ENCODE data around the gene PPFIBP2. TPM values are rescaled to one million over a fixed set of nuclear protein-coding genes. Genes with fewer than 3 reads are reported as not detected.

Gene PPFIBP2
- total and polyA plus RNA-seq, 9 donors, result 40.9 to 72.5 (median 52.1) TPM

DNA sequence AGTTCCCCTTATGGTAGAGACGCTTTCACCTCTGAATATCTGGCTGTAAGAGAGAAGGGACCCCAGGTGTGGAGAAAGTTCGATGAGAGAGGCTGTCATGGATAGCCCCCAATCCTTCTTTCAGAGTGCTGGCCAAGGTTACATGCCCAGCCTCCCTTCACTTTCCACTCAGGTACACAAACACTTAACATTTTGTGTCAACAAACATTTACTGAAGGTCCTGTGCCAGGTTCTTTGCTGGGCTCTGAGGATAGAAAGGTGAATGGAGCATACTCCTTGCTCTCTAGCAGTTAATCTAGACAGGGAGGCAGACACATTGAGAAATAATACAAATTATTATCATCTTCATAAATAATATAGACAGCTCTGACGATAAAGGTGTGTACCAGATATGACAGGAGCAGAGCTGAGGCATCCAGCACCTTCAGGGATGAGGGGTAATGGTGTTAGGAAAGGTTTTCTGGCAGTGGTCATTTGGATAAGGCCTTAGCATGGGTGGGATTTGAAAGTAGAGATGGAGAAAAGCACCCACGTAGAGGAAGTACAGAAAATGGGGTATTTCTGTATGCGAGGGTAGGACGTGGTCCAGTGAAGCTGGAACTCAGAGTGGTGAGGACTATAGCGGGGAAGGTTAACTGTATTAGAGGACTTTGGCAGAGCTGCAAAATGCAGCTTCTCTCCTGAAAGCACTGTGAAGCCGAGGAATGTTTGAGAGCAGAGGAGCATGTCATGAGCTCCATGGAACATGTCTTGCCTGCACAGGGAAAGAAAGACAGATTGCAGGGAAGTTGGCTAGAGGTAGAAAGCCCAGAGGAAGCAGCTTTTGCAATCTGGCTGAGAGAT lies 19.6 kb downstream of the PPFIBP2 start:
- DNase-seq, result no peak
- 51% methylated on average over 6 of the region's 8 CpGs for WGBS (ENCODE audit: insufficient coverage)
- peaks cover 2% of the 10 kb centered on the region for H3K27me3 ChIP-seq (ENCODE audit: control insufficient read depth, insufficient read depth, low read length)
- no peaks in the 10 kb centered on the region for H3K9me3 ChIP-seq (replicated peaks; ENCODE audit: control insufficient read depth, low read depth, low read length)
- H3K4me1 ChIP-seq (ENCODE audit: control insufficient read depth, insufficient read depth, low read length), result peaks cover 3% of the 10 kb centered on the region
- no peak overlapping the region for H3K27ac ChIP-seq (ENCODE audit: low read length)
- no peaks in the 10 kb centered on the region for H3K36me3 ChIP-seq (ENCODE audit: control insufficient read depth, insufficient read depth, low read length)
- H3K4me3 ChIP-seq (ENCODE audit: low read length), result no peak overlapping the region

- H3K4me3 ChIP-seq (ENCODE audit: low read length), result no peak overlapping the region
- H3K36me3 ChIP-seq (ENCODE audit: control insufficient read depth, insufficient read depth, low read length), result no peaks in the 10 kb centered on the region
- H3K4me1 ChIP-seq (ENCODE audit: control insufficient read depth, insufficient read depth, low read length), result peaks cover 3% of the 10 kb centered on the region
- H3K27me3 ChIP-seq (ENCODE audit: control insufficient read depth, insufficient read depth, low read length), result peaks cover 2% of the 10 kb centered on the region
- H3K27ac ChIP-seq (ENCODE audit: low read length), result no peak overlapping the region
- no peaks in the 10 kb centered on the region for H3K9me3 ChIP-seq (replicated peaks; ENCODE audit: control insufficient read depth, low read depth, low read length)
- no peak for DNase-seq
Observed at GRCh38 chr11:7534042-7534378, 20.2 kb downstream of the PPFIBP2 start.

- H3K4me1 ChIP-seq (ENCODE audit: control insufficient read depth, insufficient read depth, low read length), result peaks cover 3% of the 10 kb centered on the region
- WGBS (ENCODE audit: insufficient coverage), result 21% methylated on average over 7 of the region's 8 CpGs
- H3K27me3 ChIP-seq (ENCODE audit: control insufficient read depth, insufficient read depth, low read length), result peaks cover 2% of the 10 kb centered on the region
Observed at GRCh38 chr11:7536100-7536499, 22.3 kb downstream of the PPFIBP2 start.

GRCh38 chr11:7537265-7537664 lies 23.5 kb downstream of the PPFIBP2 start:
- Histone ChIP-seq H3K27ac (ENCODE audit: low read length) (no peak overlapping the region), H3K27me3 (ENCODE audit: control insufficient read depth, insufficient read depth, low read length) (peaks cover 2% of the 10 kb centered on the region), H3K9me3 (replicated peaks; ENCODE audit: control insufficient read depth, low read depth, low read length) (no peaks in the 10 kb centered on the region), H3K4me3 (ENCODE audit: low read length) (no peak overlapping the region), H3K36me3 (ENCODE audit: control insufficient read depth, insufficient read depth, low read length) (no peaks in the 10 kb centered on the region), H3K4me1 (ENCODE audit: control insufficient read depth, insufficient read depth, low read length) (peaks cover 3% of the 10 kb centered on the region)
- no CpG with 5 or more reads among the region's 6 CpGs for WGBS (ENCODE audit: insufficient coverage)
- no peak for DNase-seq

More at GRCh38 chr11:7536100-7536499, 22.3 kb downstream of the PPFIBP2 start:
- no peak overlapping the region for H3K27ac ChIP-seq (ENCODE audit: low read length)
- no peaks in the 10 kb centered on the region for H3K9me3 ChIP-seq (replicated peaks; ENCODE audit: control insufficient read depth, low read depth, low read length)
- H3K36me3 ChIP-seq (ENCODE audit: control insufficient read depth, insufficient read depth, low read length), result no peaks in the 10 kb centered on the region
- no peak for DNase-seq
- no peak overlapping the region for H3K4me3 ChIP-seq (ENCODE audit: low read length)

DNA sequence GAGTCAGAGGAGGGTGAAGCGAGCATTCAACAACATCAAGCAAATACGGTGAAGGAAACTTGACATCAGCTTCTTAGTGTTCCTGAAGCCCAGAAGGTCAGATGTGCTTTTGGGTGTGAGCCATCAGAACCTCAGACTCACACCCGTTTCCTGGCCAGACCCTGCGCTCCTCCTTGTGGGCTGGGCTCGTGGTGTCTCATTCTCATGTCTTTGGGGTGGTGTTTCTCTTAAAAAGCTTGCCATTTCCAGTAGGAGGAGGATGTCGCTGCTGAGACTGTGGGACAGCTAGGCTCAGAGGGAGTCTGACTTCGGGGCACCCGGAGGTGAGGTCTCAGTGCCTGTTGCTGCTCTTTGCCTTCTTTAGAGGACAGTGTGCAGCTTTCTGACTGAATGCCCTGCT lies 24.2 kb downstream of the PPFIBP2 start:
- Histone ChIP-seq H3K4me3 (ENCODE audit: low read length) (no peak overlapping the region), H3K27ac (ENCODE audit: low read length) (no peak overlapping the region), H3K4me1 (ENCODE audit: control insufficient read depth, insufficient read depth, low read length) (peaks cover 3% of the 10 kb centered on the region), H3K36me3 (ENCODE audit: control insufficient read depth, insufficient read depth, low read length) (no peaks in the 10 kb centered on the region), H3K27me3 (ENCODE audit: control insufficient read depth, insufficient read depth, low read length) (peaks cover 2% of the 10 kb centered on the region), H3K9me3 (replicated peaks; ENCODE audit: control insufficient read depth, low read depth, low read length) (no peaks in the 10 kb centered on the region)
- 70% methylated on average over 3 of the region's 8 CpGs for WGBS (ENCODE audit: insufficient coverage)
- DNase-seq, result peak; percentile 29

- no peak overlapping the region for H3K27ac ChIP-seq (ENCODE audit: low read length)
- no peak overlapping the region for H3K4me3 ChIP-seq (ENCODE audit: low read length)
- peaks cover 10% of the 10 kb centered on the region for H3K4me1 ChIP-seq (ENCODE audit: control insufficient read depth, insufficient read depth, low read length)
- peaks cover 2% of the 10 kb centered on the region for H3K27me3 ChIP-seq (ENCODE audit: control insufficient read depth, insufficient read depth, low read length)
- DNase-seq, result no peak
- no peaks in the 10 kb centered on the region for H3K36me3 ChIP-seq (ENCODE audit: control insufficient read depth, insufficient read depth, low read length)
- 68% methylated on average over 6 of the region's 12 CpGs for WGBS (ENCODE audit: insufficient coverage)
- H3K9me3 ChIP-seq (replicated peaks; ENCODE audit: control insufficient read depth, low read depth, low read length), result no peaks in the 10 kb centered on the region
Observed at GRCh38 chr11:7538466-7539454, 25.0 kb downstream of the PPFIBP2 start.

- H3K4me3 ChIP-seq (ENCODE audit: low read length), result no peak overlapping the region
- H3K9me3 ChIP-seq (replicated peaks; ENCODE audit: control insufficient read depth, low read depth, low read length), result no peaks in the 10 kb centered on the region
- no peak overlapping the region for H3K27ac ChIP-seq (ENCODE audit: low read length)
- no peaks in the 10 kb centered on the region for H3K36me3 ChIP-seq (ENCODE audit: control insufficient read depth, insufficient read depth, low read length)
- peaks cover 8% of the 10 kb centered on the region for H3K4me1 ChIP-seq (ENCODE audit: control insufficient read depth, insufficient read depth, low read length)
- DNase-seq, result no peak
- peaks cover 2% of the 10 kb centered on the region for H3K27me3 ChIP-seq (ENCODE audit: control insufficient read depth, insufficient read depth, low read length)
- 81% methylated on average over 5 of the region's 8 CpGs for WGBS (ENCODE audit: insufficient coverage)
Observed at GRCh38 chr11:7540830-7541555, 27.2 kb downstream of the PPFIBP2 start.

DNA sequence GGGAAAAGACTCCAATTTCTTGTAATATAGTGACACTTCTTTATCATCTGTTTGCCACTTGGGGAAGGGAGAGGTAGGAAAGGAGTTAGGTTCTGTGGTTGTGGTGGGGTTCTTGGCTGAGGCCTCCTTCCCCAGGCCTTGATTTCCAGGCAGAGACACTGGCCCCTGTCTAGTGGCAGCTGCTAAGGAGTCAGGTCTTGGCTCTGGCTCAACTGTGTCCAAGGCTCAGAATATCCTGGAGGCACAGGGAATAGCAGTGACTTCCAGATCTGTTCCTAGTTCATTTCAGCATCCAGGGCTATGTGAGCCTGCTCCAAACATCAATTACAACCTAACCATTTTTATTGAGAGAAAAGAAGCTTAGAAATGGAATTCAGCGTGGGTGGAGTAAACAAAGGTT lies 29.5 kb downstream of the PPFIBP2 start:
- peak; percentile 43 for DNase-seq

DNA sequence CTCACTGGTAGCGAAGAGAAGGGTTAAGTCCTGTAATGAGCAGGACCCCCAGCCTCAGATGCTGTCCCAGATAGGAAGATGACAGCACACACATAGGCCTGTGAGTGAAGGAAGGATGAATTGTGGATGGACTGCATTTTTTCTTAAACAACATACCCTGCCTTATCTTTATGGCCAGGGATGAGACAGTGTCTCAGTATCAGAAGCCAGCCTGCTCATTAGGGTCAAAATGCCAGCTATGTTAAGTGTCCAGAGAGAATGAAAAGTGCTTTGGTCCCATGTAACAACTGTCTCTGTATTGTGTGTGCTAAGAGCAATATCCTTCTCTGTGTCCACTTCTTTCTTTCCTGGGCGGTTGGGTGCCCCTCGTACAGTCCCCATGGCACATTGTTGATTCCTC lies 30.2 kb downstream of the PPFIBP2 start:
- Histone ChIP-seq H3K27me3 (ENCODE audit: control insufficient read depth, insufficient read depth, low read length) (no peaks in the 10 kb centered on the region), H3K9me3 (replicated peaks; ENCODE audit: control insufficient read depth, low read depth, low read length) (no peaks in the 10 kb centered on the region), H3K36me3 (ENCODE audit: control insufficient read depth, insufficient read depth, low read length) (no peaks in the 10 kb centered on the region), H3K4me3 (ENCODE audit: low read length) (no peak overlapping the region), H3K27ac (ENCODE audit: low read length) (no peak overlapping the region), H3K4me1 (ENCODE audit: control insufficient read depth, insufficient read depth, low read length) (peaks cover 8% of the 10 kb centered on the region)
- DNase-seq, result no peak
- WGBS (ENCODE audit: insufficient coverage), result 100% methylated on average over 2 of the region's 3 CpGs

More for the DNA sequence above, 29.5 kb downstream of the PPFIBP2 start:
- no peak overlapping the region for H3K27ac ChIP-seq (ENCODE audit: low read length)
- H3K9me3 ChIP-seq (replicated peaks; ENCODE audit: control insufficient read depth, low read depth, low read length), result no peaks in the 10 kb centered on the region
- no CpG with 5 or more reads among the region's 1 CpG for WGBS (ENCODE audit: insufficient coverage)
- H3K36me3 ChIP-seq (ENCODE audit: control insufficient read depth, insufficient read depth, low read length), result no peaks in the 10 kb centered on the region
- H3K4me1 ChIP-seq (ENCODE audit: control insufficient read depth, insufficient read depth, low read length), result peaks cover 8% of the 10 kb centered on the region
- H3K4me3 ChIP-seq (ENCODE audit: low read length), result no peak overlapping the region
- no peaks in the 10 kb centered on the region for H3K27me3 ChIP-seq (ENCODE audit: control insufficient read depth, insufficient read depth, low read length)

- DNase-seq, result no peak
- H3K4me3 ChIP-seq (ENCODE audit: low read length), result no peak overlapping the region
- H3K9me3 ChIP-seq (replicated peaks; ENCODE audit: control insufficient read depth, low read depth, low read length), result no peaks in the 10 kb centered on the region
- H3K27ac ChIP-seq (ENCODE audit: low read length), result no peak overlapping the region
- H3K27me3 ChIP-seq (ENCODE audit: control insufficient read depth, insufficient read depth, low read length), result no peaks in the 10 kb centered on the region
- no peaks in the 10 kb centered on the region for H3K36me3 ChIP-seq (ENCODE audit: control insufficient read depth, insufficient read depth, low read length)
- no CpG with 5 or more reads among the region's 4 CpGs for WGBS (ENCODE audit: insufficient coverage)
- H3K4me1 ChIP-seq (ENCODE audit: control insufficient read depth, insufficient read depth, low read length), result peaks cover 8% of the 10 kb centered on the region
Observed at GRCh38 chr11:7545611-7546010, 31.8 kb downstream of the PPFIBP2 start.
